ENCODE results near the gene LPP.

Gene LPP

GRCh38 chr3:188287339-188287738 is 133.4 kb downstream of the LPP start:
- peaks cover 18% of the 10 kb centered on the region for H3K36me3 Mint-ChIP-seq (ENCODE audit: low read depth)

GRCh38 chr3:188287762-188288505 is 134.0 kb downstream of the LPP start:
- Mint-ChIP-seq H3K9me3 (no peaks in the 10 kb centered on the region), H3K27me3 (ENCODE audit: low read depth) (no peaks in the 10 kb centered on the region), H3K4me1 (ENCODE audit: low read depth) (peaks cover 36% of the 10 kb centered on the region), H3K27ac (no peak overlapping the region), H3K4me3 (no peak overlapping the region), H3K36me3 (ENCODE audit: low read depth) (peaks cover 16% of the 10 kb centered on the region)
- DNase-seq (ENCODE audit: low spot score), result no peak

More at GRCh38 chr3:188287339-188287738, 133.4 kb downstream of the LPP start:
- Mint-ChIP-seq H3K4me3 (no peak overlapping the region), H3K27ac (no peak overlapping the region), H3K9me3 (no peaks in the 10 kb centered on the region), H3K4me1 (ENCODE audit: low read depth) (peaks cover 39% of the 10 kb centered on the region), H3K27me3 (ENCODE audit: low read depth) (no peaks in the 10 kb centered on the region)
- no peak for DNase-seq (ENCODE audit: low spot score)

GRCh38 chr3:188292251-188292650 is 138.3 kb downstream of the LPP start:
- H3K27ac Mint-ChIP-seq, result no peak overlapping the region
- H3K9me3 Mint-ChIP-seq, result no peaks in the 10 kb centered on the region
- no peak for DNase-seq (ENCODE audit: low spot score)
- H3K27me3 Mint-ChIP-seq (ENCODE audit: low read depth), result no peaks in the 10 kb centered on the region
- H3K4me1 Mint-ChIP-seq (ENCODE audit: low read depth), result peaks cover 29% of the 10 kb centered on the region
- no peak overlapping the region for H3K4me3 Mint-ChIP-seq
- H3K36me3 Mint-ChIP-seq (ENCODE audit: low read depth), result peaks cover 21% of the 10 kb centered on the region

DNA sequence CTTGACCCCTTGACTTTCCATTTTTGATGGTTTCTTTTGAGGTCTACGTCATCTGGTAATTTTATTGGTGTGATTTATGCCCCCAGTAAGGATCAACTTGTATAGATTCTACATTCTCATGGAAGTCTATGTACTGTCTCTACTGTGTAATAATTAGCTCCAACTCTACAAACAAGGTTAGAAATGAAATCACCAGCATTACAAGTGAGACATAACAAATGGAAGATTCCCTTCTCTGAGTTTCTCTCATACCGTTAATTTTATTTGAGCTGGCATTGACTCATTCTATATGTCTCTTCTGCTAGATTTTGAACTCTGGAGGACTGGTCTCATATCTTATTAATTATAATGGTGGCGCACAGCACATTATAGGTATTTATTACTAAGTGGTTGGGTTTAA is 138.9 kb downstream of the LPP start:
- Mint-ChIP-seq H3K9me3 (no peaks in the 10 kb centered on the region), H3K36me3 (ENCODE audit: low read depth) (peaks cover 21% of the 10 kb centered on the region), H3K27ac (no peak overlapping the region), H3K4me1 (ENCODE audit: low read depth) (peaks cover 26% of the 10 kb centered on the region), H3K4me3 (no peak overlapping the region), H3K27me3 (ENCODE audit: low read depth) (no peaks in the 10 kb centered on the region)
- no peak for DNase-seq (ENCODE audit: low spot score)

DNA sequence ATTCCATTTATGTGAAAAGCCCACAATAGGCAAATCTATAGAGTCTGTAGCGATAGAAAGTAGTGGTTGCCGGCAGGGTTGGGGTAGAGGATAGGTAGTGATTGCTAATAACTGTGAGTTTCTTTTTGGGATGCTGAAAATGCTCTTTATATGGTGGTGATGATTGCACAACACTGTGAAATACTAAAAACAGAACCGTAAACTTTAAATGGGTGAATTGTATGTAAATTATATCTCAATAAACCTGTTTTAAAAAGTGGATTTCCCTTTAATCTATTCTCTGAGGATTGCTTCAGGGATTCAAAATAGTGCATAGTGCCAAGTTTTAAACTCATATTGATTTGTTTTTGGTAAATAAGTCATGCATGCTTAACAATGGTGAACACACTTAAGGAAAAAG is 140.2 kb downstream of the LPP start:
- no peaks in the 10 kb centered on the region for H3K27me3 Mint-ChIP-seq (ENCODE audit: low read depth)
- H3K9me3 Mint-ChIP-seq, result no peaks in the 10 kb centered on the region
- peaks cover 36% of the 10 kb centered on the region for H3K4me1 Mint-ChIP-seq (ENCODE audit: low read depth)
- no peak overlapping the region for H3K4me3 Mint-ChIP-seq
- peaks cover 21% of the 10 kb centered on the region for H3K36me3 Mint-ChIP-seq (ENCODE audit: low read depth)
- DNase-seq (ENCODE audit: low spot score), result no peak
- no peak overlapping the region for H3K27ac Mint-ChIP-seq

DNA sequence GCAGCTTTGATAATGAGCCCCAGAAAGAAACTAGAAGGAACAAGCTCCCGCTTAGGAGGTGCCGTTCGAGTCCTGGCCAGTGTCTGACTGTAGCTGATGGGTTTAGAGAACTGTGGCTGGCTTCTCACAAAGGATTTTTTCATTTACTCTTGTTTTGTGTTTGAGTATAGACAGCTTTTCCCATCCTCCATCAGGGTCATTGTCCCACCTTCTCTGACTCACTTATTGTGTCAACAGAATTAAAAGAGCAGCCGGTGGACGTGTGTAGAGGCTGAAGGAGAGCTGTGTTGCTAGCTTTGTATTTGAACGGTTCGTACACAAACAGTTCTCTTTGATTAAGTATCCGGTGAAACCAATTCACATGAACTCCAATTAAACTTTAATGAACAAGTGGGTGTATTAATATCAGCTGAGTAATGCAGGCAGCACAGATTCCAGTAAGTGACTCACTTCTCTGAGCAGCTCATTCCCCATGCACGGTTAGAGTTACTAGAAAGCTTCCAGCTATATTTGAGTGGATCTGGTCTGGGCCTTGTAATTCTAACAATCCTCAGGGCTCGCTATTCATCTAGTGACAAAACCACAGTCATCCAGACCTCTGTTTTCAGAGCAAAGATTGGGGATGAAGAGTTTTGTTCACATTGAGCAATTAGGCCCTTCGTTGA is 141.0 kb downstream of the LPP start:
- H3K4me3 Mint-ChIP-seq, result no peak overlapping the region
- no peak for DNase-seq (ENCODE audit: low spot score)
- no peak overlapping the region for H3K27ac Mint-ChIP-seq
- H3K9me3 Mint-ChIP-seq, result no peaks in the 10 kb centered on the region
- peaks cover 26% of the 10 kb centered on the region for H3K36me3 Mint-ChIP-seq (ENCODE audit: low read depth)
- H3K27me3 Mint-ChIP-seq (ENCODE audit: low read depth), result no peaks in the 10 kb centered on the region
- peaks cover 42% of the 10 kb centered on the region for H3K4me1 Mint-ChIP-seq (ENCODE audit: low read depth)

DNA sequence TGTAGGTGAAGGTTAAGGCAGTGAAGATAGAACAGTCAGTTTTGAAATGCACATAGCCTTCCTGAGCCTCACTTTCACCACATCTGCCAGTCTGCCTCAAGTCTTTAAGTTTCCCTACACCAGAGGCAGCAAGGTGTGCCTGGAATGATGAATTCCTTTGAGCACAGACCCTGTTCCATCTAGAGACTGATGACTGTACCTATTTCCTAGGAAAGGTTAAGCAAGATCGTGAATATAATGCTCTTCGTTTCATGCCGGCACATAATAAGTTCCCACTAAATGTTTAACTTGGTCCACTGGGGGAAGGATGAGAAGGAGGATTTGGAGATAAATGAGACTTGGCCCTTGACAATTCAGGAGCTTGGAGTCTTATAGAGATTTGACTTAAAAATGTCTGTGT is 141.9 kb downstream of the LPP start:
- Mint-ChIP-seq H3K4me1 (ENCODE audit: low read depth) (peaks cover 43% of the 10 kb centered on the region), H3K27me3 (ENCODE audit: low read depth) (peaks cover 3% of the 10 kb centered on the region), H3K36me3 (ENCODE audit: low read depth) (peaks cover 18% of the 10 kb centered on the region), H3K4me3 (no peak overlapping the region), H3K27ac (no peak overlapping the region), H3K9me3 (no peaks in the 10 kb centered on the region)
- DNase-seq (ENCODE audit: low spot score), result no peak

DNA sequence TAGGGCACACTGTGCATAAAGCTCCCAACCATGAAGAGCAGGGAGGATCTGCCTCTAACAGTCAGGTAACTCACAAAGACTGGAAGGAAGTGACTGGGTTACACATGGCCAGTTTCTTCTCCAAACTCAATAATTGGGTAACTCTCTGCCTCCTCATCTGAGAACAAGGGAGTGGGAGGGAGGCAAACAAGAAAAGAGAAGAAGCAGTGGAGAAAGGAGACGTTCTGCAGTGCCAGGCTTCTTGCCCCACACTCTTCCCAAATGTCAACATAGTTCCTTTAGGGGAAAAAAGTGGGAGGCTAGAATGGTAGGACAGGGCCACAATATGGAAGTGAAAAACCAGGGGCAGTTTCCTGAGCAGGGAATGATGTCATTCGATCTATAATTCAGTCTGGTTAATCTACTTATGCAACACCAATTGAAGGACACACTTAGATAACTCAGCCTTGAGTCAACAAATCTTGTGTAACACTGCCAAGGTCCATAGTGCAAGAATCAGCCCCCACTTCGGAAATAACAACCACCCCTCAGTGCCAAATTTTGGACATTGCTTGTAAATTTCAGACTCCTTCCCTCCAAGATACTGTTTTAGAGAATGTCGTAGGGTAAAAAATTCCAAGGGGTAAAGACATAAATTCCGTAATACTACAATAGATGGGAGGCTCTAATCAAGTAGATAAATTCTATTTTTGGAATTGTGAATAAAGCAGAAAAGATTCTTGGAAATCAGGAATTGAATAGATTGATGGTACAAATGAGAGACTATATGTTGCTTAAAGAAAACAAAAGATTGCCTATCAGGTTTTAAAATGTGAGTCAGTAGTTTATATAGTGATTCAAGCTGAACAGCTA is 143.0 kb downstream of the LPP start:
- H3K27ac Mint-ChIP-seq, result no peak overlapping the region

GRCh38 chr3:188298585-188298984 is 144.6 kb downstream of the LPP start:
- peaks cover 11% of the 10 kb centered on the region for H3K36me3 Mint-ChIP-seq (ENCODE audit: low read depth)
- H3K4me3 Mint-ChIP-seq, result peak overlapping the region; percentile 56
- no peak for DNase-seq (ENCODE audit: low spot score)
- no peaks in the 10 kb centered on the region for H3K9me3 Mint-ChIP-seq
- H3K27ac Mint-ChIP-seq, result peak overlapping the region; percentile 78
- peaks cover 44% of the 10 kb centered on the region for H3K4me1 Mint-ChIP-seq (ENCODE audit: low read depth)
- H3K27me3 Mint-ChIP-seq (ENCODE audit: low read depth), result peaks cover 4% of the 10 kb centered on the region

More for the DNA sequence above, 143.0 kb downstream of the LPP start:
- no peak overlapping the region for H3K4me3 Mint-ChIP-seq
- H3K9me3 Mint-ChIP-seq, result no peaks in the 10 kb centered on the region
- DNase-seq (ENCODE audit: low spot score), result no peak
- H3K27me3 Mint-ChIP-seq (ENCODE audit: low read depth), result peaks cover 4% of the 10 kb centered on the region
- H3K4me1 Mint-ChIP-seq (ENCODE audit: low read depth), result peaks cover 45% of the 10 kb centered on the region
- peaks cover 14% of the 10 kb centered on the region for H3K36me3 Mint-ChIP-seq (ENCODE audit: low read depth)

DNA sequence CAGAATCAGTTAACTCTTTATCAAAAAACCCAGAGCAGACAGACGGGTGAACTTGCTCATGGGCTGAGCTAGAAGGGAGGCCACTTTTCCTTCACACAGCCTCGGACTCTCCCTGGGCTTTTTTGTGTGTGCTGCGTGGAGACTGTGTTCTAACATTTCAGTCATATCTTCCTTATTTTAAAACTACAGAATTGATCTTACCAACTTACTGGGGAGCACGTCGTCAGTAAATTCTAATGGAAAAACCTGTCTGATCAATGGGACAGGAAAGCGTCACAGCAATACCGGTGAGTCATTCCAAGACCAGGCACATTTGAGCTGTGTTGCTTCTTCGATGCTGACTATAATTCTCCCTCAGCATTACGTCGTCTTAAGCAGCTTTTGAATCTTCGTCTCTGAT is 145.1 kb downstream of the LPP start:
- peak overlapping the region; percentile 78 for H3K27ac Mint-ChIP-seq
- no peaks in the 10 kb centered on the region for H3K9me3 Mint-ChIP-seq
- peak overlapping the region; percentile 56 for H3K4me3 Mint-ChIP-seq
- H3K36me3 Mint-ChIP-seq (ENCODE audit: low read depth), result peaks cover 10% of the 10 kb centered on the region
- peaks cover 4% of the 10 kb centered on the region for H3K27me3 Mint-ChIP-seq (ENCODE audit: low read depth)
- DNase-seq (ENCODE audit: low spot score), result peak; percentile 75
- H3K4me1 Mint-ChIP-seq (ENCODE audit: low read depth), result peaks cover 44% of the 10 kb centered on the region

DNA sequence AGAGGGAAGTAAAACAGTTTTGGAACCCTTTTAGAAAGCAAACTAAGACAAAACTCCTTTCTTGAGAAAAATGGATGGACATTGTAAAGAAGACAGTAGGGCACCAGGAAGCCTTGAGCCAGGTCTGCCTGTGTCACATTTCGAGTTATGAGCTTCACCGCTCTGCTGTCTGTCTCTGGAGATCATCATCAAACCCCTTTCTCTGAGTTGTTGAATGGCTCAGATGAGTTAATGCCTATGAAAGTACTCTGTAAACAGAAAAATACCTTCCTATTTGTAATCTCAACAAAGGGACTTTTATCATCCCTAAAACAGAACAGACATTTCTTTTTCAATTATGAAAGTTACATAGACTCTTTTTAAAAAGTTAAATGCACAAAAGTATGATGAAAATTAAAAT is 145.8 kb downstream of the LPP start:
- H3K4me1 Mint-ChIP-seq (ENCODE audit: low read depth), result peaks cover 44% of the 10 kb centered on the region
- peaks cover 7% of the 10 kb centered on the region for H3K27me3 Mint-ChIP-seq (ENCODE audit: low read depth)
- peak overlapping the region; percentile 37 for H3K27ac Mint-ChIP-seq
- no peaks in the 10 kb centered on the region for H3K9me3 Mint-ChIP-seq
- H3K36me3 Mint-ChIP-seq (ENCODE audit: low read depth), result peaks cover 10% of the 10 kb centered on the region
- no peak for DNase-seq (ENCODE audit: low spot score)
- H3K4me3 Mint-ChIP-seq, result peak overlapping the region; percentile 56

- no peaks in the 10 kb centered on the region for H3K9me3 Mint-ChIP-seq
- DNase-seq (ENCODE audit: low spot score), result no peak
- peaks cover 40% of the 10 kb centered on the region for H3K4me1 Mint-ChIP-seq (ENCODE audit: low read depth)
- H3K27me3 Mint-ChIP-seq (ENCODE audit: low read depth), result peaks cover 12% of the 10 kb centered on the region
- H3K4me3 Mint-ChIP-seq, result no peak overlapping the region
- peaks cover 14% of the 10 kb centered on the region for H3K36me3 Mint-ChIP-seq (ENCODE audit: low read depth)
- no peak overlapping the region for H3K27ac Mint-ChIP-seq
Observed at GRCh38 chr3:188301147-188301546, 147.2 kb downstream of the LPP start.

DNA sequence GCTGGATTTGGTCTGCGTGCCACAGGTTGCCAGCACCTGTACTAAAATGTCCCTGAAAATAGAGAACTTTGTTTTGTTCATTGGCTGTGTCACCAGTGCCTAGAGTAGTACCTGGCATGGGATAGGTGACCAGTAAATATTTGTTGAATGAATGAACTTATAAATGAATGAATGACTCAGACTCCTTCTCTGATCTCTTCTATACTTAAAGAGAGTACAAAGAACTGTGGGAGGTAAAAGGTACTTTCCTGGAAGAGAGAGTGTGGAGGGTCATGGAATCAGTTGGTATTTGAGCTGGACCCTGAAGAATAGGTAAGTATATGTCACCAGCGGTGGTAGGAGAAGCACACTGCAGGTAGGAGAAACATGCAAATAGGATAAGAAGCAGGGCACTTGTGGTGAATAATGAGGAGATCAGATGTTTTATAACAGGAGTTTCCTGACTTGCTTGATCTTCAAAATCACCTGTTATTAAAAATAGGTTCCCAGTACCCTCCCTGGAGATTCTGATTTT is 149.4 kb downstream of the LPP start:
- Mint-ChIP-seq H3K27ac (no peak overlapping the region), H3K36me3 (ENCODE audit: low read depth) (peaks cover 24% of the 10 kb centered on the region), H3K9me3 (no peaks in the 10 kb centered on the region), H3K4me3 (no peak overlapping the region), H3K27me3 (ENCODE audit: low read depth) (peaks cover 21% of the 10 kb centered on the region), H3K4me1 (ENCODE audit: low read depth) (peaks cover 26% of the 10 kb centered on the region)
- no peak for DNase-seq (ENCODE audit: low spot score)

DNA sequence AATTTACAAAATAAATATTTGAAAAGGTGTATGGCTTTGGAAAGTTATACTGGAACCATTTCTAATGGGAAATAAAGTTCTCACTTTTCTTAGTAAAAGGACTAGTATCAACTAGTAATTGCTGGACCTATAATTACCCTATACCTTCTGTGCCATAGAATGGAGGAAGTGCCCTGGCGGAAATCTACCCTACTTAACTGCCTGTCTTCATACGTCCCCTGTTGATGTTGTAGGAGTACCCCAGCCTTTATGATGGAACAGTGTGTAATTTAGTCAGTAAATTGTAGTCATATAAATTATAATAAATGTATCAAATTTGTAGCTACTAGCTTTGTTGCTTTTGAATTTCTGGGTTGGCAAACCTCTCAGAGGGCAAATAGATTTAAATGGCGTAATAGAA is 149.9 kb downstream of the LPP start:
- Mint-ChIP-seq H3K4me1 (ENCODE audit: low read depth) (peaks cover 21% of the 10 kb centered on the region), H3K9me3 (no peaks in the 10 kb centered on the region), H3K27ac (no peak overlapping the region), H3K36me3 (ENCODE audit: low read depth) (peaks cover 24% of the 10 kb centered on the region), H3K4me3 (no peak overlapping the region), H3K27me3 (ENCODE audit: low read depth) (peaks cover 26% of the 10 kb centered on the region)
- DNase-seq (ENCODE audit: low spot score), result no peak
